Endothelial cell (in vitro differentiated cells): Measurements from ENCODE around the gene SOX12. TPM values are rescaled to one million over a fixed set of nuclear protein-coding genes. Genes with fewer than 3 reads are reported as not detected.

Experiments used
- DNase-seq: peaks from one replicate; pipeline ENCODE4 v3.0.0; 2021; ENCODE audit warnings: low spot score
- H3K27ac Mint-ChIP-seq: one replicate; pipeline ENCODE4 v1.8.0; 2021; ENCODE audit warnings: mixed read lengths, inconsistent platforms; ENCODE audit not compliant: unreplicated experiment
- H3K27me3 Mint-ChIP-seq: one replicate; pipeline ENCODE4 v1.8.0; 2021; ENCODE audit warnings: mild to moderate bottlenecking, moderate library complexity, mixed read lengths, inconsistent platforms; ENCODE audit not compliant: unreplicated experiment
- H3K36me3 Mint-ChIP-seq: one replicate; pipeline ENCODE4 v1.8.0; 2021; ENCODE audit warnings: mild to moderate bottlenecking, low read depth, mixed read lengths, inconsistent platforms; ENCODE audit not compliant: unreplicated experiment
- H3K4me1 Mint-ChIP-seq: one replicate; pipeline ENCODE4 v1.8.0; 2021; ENCODE audit warnings: mild to moderate bottlenecking, mixed read lengths, inconsistent platforms; ENCODE audit not compliant: unreplicated experiment
- H3K4me3 Mint-ChIP-seq: one replicate; pipeline ENCODE4 v1.8.0; 2021; ENCODE audit warnings: mild to moderate bottlenecking, mixed read lengths, inconsistent platforms; ENCODE audit not compliant: unreplicated experiment
- H3K9me3 Mint-ChIP-seq: one replicate; pipeline ENCODE4 v1.8.0; 2021; ENCODE audit warnings: mixed read lengths, inconsistent platforms; ENCODE audit not compliant: unreplicated experiment
- total RNA-seq: library from RNA; stranded (reverse); fragmentation: NEBNext Ultra II Directional; extraction: Animal tissue kit (Norgen Biotek cat#: 25700); gene quantifications from one replicate; pipeline ENCODE4 v1.2.1, GENCODE V29; 2021; ENCODE audit not compliant: unreplicated experiment
- TF ChIP-seq, protein P1 (sequence below): fragments of 200-600 bp; sonication (generic); IDR thresholded peaks from one replicate; pipeline ENCODE4 v1.5.0; 2021; ENCODE audit warnings: antibody characterized with exemption; ENCODE audit not compliant: unreplicated experiment

Gene SOX12
- total RNA-seq, 1 donor from 2014 or later: 64.7 TPM

DNA sequence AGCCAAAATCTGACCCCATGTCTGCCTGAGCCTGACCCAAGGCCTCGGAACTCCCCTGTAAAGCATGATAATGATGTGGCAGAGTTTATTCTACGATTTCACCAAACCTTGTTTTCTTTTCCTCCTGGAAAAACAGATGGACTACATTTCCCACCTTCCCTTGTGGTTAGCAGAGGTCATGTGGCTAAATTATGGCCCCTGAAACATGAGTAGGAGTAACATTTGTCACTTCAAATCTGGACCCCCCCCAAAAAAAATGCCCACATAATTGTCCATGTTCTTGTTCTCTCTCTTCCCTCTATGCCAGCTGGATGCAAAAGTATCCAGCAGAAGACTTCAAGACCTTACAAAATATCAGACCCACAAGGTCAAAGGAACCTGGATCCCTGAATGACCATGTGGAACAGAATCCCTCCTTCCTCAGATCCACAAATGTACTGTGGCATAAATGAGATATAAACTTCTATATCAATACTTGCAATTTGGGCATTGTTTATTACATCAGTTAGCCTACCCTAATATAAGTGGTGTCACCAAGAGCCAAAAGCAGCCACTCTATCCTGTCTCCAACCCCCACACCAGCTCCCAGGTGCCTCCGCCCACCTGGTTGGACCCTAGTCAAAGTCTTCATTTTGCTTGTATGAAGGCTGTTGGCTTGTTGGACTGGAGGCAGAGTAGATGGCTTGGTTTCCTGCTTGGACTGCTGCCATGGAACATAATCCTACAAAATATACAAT, 36.2 kb upstream of the SOX12 start:
- Mint-ChIP-seq H3K4me3 (no peak overlapping the region), H3K4me1 (peaks cover 29% of the 10 kb centered on the region), H3K9me3 (no peaks in the 10 kb centered on the region), H3K27me3 (no peaks in the 10 kb centered on the region), H3K27ac (no peak overlapping the region), H3K36me3 (peaks cover 5% of the 10 kb centered on the region)
- TF ChIP-seq, protein P1, sequence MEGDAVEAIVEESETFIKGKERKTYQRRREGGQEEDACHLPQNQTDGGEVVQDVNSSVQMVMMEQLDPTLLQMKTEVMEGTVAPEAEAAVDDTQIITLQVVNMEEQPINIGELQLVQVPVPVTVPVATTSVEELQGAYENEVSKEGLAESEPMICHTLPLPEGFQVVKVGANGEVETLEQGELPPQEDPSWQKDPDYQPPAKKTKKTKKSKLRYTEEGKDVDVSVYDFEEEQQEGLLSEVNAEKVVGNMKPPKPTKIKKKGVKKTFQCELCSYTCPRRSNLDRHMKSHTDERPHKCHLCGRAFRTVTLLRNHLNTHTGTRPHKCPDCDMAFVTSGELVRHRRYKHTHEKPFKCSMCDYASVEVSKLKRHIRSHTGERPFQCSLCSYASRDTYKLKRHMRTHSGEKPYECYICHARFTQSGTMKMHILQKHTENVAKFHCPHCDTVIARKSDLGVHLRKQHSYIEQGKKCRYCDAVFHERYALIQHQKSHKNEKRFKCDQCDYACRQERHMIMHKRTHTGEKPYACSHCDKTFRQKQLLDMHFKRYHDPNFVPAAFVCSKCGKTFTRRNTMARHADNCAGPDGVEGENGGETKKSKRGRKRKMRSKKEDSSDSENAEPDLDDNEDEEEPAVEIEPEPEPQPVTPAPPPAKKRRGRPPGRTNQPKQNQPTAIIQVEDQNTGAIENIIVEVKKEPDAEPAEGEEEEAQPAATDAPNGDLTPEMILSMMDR: no peak
- no peak for DNase-seq

DNA sequence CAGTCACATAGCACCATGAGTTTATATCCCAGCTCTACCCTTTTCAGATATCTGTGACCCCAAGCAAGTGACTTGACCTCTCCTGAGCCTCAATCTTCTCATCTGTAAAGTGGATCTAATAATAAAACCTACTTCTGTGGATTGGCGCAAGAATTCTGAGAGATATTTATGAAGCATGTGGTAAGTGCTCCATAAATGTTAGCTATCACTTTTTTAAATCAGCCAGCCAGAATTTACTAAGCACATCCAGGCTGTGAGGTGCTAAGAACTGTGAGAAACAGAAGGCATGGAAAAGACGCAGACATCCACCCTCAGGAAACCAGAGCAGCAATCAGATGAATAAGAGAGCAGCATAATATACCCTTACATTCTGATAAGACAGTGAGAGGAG, 35.7 kb upstream of the SOX12 start:
- TF ChIP-seq, protein P1: no peak
- no peak overlapping the region for H3K4me3 Mint-ChIP-seq
- H3K4me1 Mint-ChIP-seq: peaks cover 29% of the 10 kb centered on the region
- H3K27me3 Mint-ChIP-seq: no peaks in the 10 kb centered on the region
- peak overlapping the region; percentile 75 for H3K27ac Mint-ChIP-seq
- H3K9me3 Mint-ChIP-seq: no peaks in the 10 kb centered on the region
- peaks cover 5% of the 10 kb centered on the region for H3K36me3 Mint-ChIP-seq
- no peak for DNase-seq

DNA sequence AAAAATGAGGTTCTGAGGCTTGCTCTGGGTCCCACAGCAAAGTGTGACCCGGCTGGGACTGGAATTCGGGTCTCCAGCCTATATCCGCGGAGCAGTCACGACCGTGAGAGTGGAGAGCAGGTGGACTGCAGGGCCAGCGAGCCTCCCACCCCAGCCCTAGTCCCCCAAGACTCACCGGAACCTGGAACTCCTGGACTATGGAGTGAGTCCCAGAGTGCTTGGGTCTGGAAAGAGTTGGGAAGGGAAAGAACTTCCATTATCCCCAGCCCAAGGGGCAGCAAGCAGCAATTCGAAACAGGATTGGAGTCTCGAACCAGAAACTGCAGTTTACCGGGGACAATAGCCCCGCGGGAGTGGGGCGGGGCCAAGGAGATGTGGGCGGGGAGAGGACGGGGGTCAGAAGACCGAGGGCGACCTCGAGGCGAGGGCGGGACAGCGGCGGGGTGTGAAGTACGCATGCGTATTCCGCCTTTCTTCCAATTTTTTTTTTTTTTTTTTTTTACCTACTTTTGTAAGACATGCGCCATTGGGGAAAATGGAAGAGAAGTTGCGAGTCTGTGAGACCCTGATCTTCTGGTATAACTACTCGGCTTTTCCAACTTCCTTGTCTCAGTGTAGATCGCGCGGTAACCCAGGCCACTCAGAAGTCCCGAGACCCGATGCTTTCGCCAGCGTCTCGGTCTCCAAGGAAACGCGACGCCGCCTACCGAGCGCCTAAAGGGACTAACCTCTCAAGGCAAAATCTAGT, 35.1 kb upstream of the SOX12 start, which contains the start of gene C20orf96:
Gene C20orf96 (minus strand): TSS at position 667 of the 748 bp plus-strand sequence. CDS start 140 bp downstream, at position 527.
- Mint-ChIP-seq H3K9me3 (no peaks in the 10 kb centered on the region), H3K4me1 (peaks cover 29% of the 10 kb centered on the region), H3K4me3 (no peak within 1 kb of the TSS), H3K27ac (peak within 1 kb of the TSS; percentile 75), H3K36me3 (peaks cover 5% of the 10 kb centered on the region), H3K27me3 (peaks cover 3% of the 10 kb centered on the region)
- DNase-seq: peak; percentile 91
- TF ChIP-seq, protein P1: peak; percentile 15

DNA sequence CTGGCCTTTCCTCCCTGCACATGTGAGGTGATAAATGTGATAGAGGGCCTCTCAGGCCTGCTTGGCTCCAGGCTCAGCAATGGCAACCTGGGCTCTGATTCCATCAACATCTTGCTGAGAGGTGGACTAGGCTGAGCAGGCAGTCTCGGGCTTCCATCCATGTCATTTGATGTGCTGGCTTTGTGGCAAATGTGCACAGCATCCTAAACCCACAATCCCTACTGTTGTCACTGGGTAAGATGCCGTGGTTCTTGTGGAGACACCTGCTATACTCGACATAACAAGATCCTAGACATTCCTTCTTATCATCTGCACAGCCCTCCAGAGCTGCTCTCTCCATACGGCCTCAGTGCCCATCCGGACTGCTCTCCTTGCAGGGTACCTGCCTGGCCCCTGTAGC, 30.8 kb upstream of the SOX12 start:
- Mint-ChIP-seq H3K4me3 (peak overlapping the region; percentile 67), H3K27ac (peak overlapping the region; percentile 12), H3K4me1 (peaks cover 38% of the 10 kb centered on the region), H3K9me3 (no peaks in the 10 kb centered on the region), H3K27me3 (peaks cover 20% of the 10 kb centered on the region), H3K36me3 (peaks cover 11% of the 10 kb centered on the region)
- DNase-seq: no peak
- TF ChIP-seq, protein P1: no peak

DNA sequence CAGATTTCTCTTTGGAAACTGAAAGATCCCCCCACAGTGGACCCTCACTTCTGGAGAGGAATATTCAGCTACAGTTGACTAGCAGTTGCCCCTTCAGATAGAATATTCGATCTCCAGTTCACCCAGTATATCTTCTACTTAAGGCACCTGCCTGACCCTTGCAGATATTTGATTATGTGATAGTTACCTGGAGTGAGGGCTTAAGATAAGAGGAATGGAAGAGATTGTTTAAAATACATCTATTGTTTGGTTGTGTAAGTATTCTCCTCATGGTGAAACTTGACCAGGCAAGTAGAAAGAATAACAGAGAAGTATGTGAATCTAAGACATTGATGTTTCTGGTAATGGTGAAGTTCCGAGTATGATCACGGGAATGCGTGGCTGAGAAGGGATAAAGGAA, 29.5 kb upstream of the SOX12 start:
- no peak for DNase-seq
- Mint-ChIP-seq H3K27me3 (peaks cover 20% of the 10 kb centered on the region), H3K27ac (peak overlapping the region; percentile 9), H3K36me3 (peaks cover 15% of the 10 kb centered on the region), H3K4me3 (peak overlapping the region; percentile 83), H3K9me3 (no peaks in the 10 kb centered on the region), H3K4me1 (peaks cover 41% of the 10 kb centered on the region)
- TF ChIP-seq, protein P1: no peak
